Astrocyte of the spinal cord (primary cell): Measurements from ENCODE around the gene TRIM39.

Source experiments
- DNase-seq: peaks from one replicate; pipeline ENCODE4 v3.0.0; 2011; ENCODE audit warnings: low read depth, low spot score
- H3K4me3 ChIP-seq: 2 replicates; pipeline ENCODE4 v1.5.1; 2011; ENCODE audit warnings: low read depth, mild to moderate bottlenecking, low read length, moderate library complexity
- in situ Hi-C: cut with HindIII; loops from 2 replicates; pipeline ENCODE4 v1.10.0; 2017; ENCODE audit warnings: low sequenced_read_pairs
- TF ChIP-seq, protein P1 (sequence below): IDR thresholded peaks from 2 replicates; pipeline ENCODE4 v1.5.1; 2012; ENCODE audit warnings: low read depth, mild to moderate bottlenecking, low read length, inconsistent platforms

Gene TRIM39

DNA sequence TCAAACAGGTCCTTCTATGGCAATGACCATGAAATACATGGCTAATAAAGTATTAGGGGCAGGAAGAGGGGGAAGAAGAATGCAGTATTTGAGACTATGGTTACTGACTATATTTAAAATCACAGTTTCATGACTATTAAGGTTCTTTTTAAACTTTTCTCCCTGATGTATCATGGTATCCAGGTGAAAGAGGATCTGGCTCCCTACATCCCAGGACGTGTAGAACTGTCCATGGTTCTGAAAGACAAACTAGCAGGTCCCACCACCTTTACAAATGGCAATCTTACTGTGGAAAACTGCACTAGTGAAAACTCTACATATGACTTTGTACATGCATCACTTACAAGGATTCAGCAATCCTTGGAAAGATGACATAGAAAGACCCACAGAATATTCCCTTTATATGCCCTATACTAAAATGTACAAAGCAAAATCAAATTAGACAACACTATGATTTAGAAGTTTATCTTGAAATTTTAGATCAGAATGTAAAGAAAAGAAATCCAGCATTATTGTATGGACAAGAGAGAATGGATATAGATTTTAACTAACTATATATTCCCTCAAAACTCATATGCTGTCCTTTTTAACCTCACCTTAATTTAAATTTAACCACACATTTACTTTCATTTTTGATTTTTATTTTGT, 51.7 kb downstream of the TRIM39 start:
- in situ Hi-C loops, result no loop called here

DNA sequence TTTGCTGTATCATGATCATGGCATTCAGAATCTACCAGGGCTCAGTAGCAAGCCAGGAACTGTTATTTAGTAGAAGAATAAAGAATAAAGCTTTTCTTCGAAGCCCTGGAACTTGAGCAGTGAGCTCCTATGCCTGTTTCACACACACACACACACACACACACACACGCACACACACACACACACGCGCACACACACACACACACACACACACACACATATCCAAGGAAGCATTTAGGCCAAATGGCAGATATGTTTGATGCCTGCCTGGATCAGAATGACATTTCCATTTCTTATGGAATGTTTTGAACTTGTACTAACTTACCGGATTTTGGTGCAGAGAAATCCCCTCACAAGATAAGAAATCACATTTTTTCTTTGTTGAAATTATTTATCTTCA, 53.7 kb downstream of the TRIM39 start:
- in situ Hi-C loops, result no loop called here
- no peak for DNase-seq
- TF ChIP-seq, protein P1, sequence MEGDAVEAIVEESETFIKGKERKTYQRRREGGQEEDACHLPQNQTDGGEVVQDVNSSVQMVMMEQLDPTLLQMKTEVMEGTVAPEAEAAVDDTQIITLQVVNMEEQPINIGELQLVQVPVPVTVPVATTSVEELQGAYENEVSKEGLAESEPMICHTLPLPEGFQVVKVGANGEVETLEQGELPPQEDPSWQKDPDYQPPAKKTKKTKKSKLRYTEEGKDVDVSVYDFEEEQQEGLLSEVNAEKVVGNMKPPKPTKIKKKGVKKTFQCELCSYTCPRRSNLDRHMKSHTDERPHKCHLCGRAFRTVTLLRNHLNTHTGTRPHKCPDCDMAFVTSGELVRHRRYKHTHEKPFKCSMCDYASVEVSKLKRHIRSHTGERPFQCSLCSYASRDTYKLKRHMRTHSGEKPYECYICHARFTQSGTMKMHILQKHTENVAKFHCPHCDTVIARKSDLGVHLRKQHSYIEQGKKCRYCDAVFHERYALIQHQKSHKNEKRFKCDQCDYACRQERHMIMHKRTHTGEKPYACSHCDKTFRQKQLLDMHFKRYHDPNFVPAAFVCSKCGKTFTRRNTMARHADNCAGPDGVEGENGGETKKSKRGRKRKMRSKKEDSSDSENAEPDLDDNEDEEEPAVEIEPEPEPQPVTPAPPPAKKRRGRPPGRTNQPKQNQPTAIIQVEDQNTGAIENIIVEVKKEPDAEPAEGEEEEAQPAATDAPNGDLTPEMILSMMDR, result no peak
- no peak overlapping the region for H3K4me3 ChIP-seq

More for the DNA sequence above, 51.7 kb downstream of the TRIM39 start:
- DNase-seq, result peak; percentile 16
- H3K4me3 ChIP-seq, result no peak overlapping the region
- TF ChIP-seq, protein P1, result no peak

DNA sequence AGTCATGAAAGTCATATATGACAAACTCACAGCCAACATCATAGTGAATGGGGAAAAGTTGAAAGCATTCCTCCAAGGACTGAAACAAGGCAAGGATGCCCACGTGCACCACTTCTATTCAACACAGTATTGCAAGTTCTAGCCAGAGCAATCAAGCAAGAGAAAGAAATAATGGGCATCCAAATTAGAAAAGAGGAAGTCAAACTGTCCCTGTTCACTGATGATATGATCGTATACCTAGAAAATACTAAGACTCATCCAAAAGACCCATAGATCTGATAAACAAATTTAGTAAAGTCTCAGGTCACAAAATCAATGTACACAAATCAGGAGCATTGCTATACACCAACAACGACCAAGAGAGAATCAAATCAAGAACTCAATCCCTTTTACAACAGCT, 59.4 kb downstream of the TRIM39 start:
- TF ChIP-seq, protein P1, result no peak
- no peak for DNase-seq
- no peak overlapping the region for H3K4me3 ChIP-seq
- in situ Hi-C loops, result no loop called here

DNA sequence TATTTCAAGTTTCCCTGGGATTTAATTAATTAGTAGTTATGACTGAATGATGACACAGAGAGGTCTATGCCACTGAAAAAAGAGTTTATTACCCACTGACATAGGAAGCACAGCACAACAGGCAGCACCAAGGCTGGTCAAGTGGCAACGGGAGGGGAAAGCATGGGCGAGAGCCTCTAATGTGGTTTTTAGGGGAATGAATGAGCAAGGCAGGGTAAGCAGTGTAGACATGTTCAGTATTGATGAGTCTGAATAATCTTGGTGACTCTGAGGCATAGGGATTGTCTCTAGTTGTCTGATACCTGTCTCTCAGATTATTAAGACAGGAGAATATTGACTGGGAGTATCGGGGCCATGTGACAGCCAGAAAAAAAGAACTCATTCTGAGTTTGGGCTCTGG, 64.5 kb downstream of the TRIM39 start:
- in situ Hi-C loops, result no loop called here
- no peak overlapping the region for H3K4me3 ChIP-seq
- no peak for DNase-seq
- TF ChIP-seq, protein P1, result no peak
